GM18909 (cell line): ENCODE data around the gene TRAK1.
"Not testable (repeated sequence)": the region's sequence is repeated elsewhere in the genome, so short reads cannot be mapped to it uniquely, and the experiment has no call there.

Experiments
- ATAC-seq: cut with Tn5 transposase; IDR thresholded peaks from one replicate; pipeline ENCODE4 v1.9.1; 2021; ENCODE audit warnings: mild to moderate bottlenecking; ENCODE audit not compliant: unreplicated experiment, poor library complexity

The TRAK1 gene

GRCh38 chr3:42096796-42097565 is 5.8 kb downstream of the TRAK1 start:
- no peak for ATAC-seq

- ATAC-seq, result no peak
These were observed 6.4 kb downstream of the TRAK1 start for GRCh38 chr3:42097566-42097946.

- ATAC-seq, result no peak
These were observed 7.0 kb downstream of the TRAK1 start for GRCh38 chr3:42098171-42098570.

GRCh38 chr3:42099020-42099765 is 8.0 kb downstream of the TRAK1 start:
- ATAC-seq, result no peak

- no peak for ATAC-seq
These were observed 9.9 kb downstream of the TRAK1 start for GRCh38 chr3:42101048-42101447.

- ATAC-seq, result no peak
These were observed 10.3 kb downstream of the TRAK1 start for GRCh38 chr3:42101481-42101880.

GRCh38 chr3:42102571-42102970 is 11.4 kb downstream of the TRAK1 start:
- no peak for ATAC-seq

- ATAC-seq, result not testable (repeated sequence)
These were observed 12.9 kb downstream of the TRAK1 start for GRCh38 chr3:42103921-42104665.

- ATAC-seq, result not testable (repeated sequence)
These were observed 14.8 kb downstream of the TRAK1 start for GRCh38 chr3:42105994-42106393.

GRCh38 chr3:42106646-42107045 is 15.5 kb downstream of the TRAK1 start:
- ATAC-seq, result no peak

GRCh38 chr3:42110631-42111030 is 19.5 kb downstream of the TRAK1 start:
- ATAC-seq, result no peak

GRCh38 chr3:42114130-42114725 is 23.1 kb downstream of the TRAK1 start:
- ATAC-seq, result no peak

- ATAC-seq, result no peak
These were observed 24.1 kb downstream of the TRAK1 start for GRCh38 chr3:42115215-42115614.

- ATAC-seq, result no peak
These were observed 24.8 kb downstream of the TRAK1 start for GRCh38 chr3:42115946-42116345.

GRCh38 chr3:42116466-42116865 is 25.3 kb downstream of the TRAK1 start:
- no peak for ATAC-seq

GRCh38 chr3:42117175-42118008 is 26.2 kb downstream of the TRAK1 start:
- ATAC-seq, result no peak

- ATAC-seq, result peak; percentile 71
These were observed 27.7 kb downstream of the TRAK1 start for GRCh38 chr3:42118762-42119361.

GRCh38 chr3:42119561-42120355 is 28.6 kb downstream of the TRAK1 start:
- ATAC-seq, result no peak

- ATAC-seq, result no peak
These were observed 29.7 kb downstream of the TRAK1 start for GRCh38 chr3:42120866-42121265.
